ENCODE results near the gene SOBP.
A peak's percentile ranks its signal among the peaks of the same experiment; 100 is the strongest.

The SOBP gene

GRCh38 chr6:107598091-107598490, 108.2 kb downstream of the SOBP start:
- TF ChIP-seq TSHZ2 (CRISPR knock-in tag; IDR thresholded peaks at IDR 0.05) (no peak), ZFP30 (CRISPR knock-in tag; IDR thresholded peaks at IDR 0.05) (no peak), ISL1 (CRISPR knock-in tag; IDR thresholded peaks at IDR 0.05) (no peak), SNAI2 (CRISPR knock-in tag; IDR thresholded peaks at IDR 0.05) (no peak), ARNTL (CRISPR knock-in tag; IDR thresholded peaks at IDR 0.05; ENCODE audit: borderline replicate concordance, low read depth) (no peak), ZC3H10 (CRISPR knock-in tag; IDR thresholded peaks at IDR 0.05) (no peak), RARB (CRISPR knock-in tag; IDR thresholded peaks at IDR 0.05) (no peak), PPARA (CRISPR knock-in tag; IDR thresholded peaks at IDR 0.05; ENCODE audit: borderline replicate concordance) (no peak), ZFP3 (CRISPR knock-in tag; IDR thresholded peaks at IDR 0.05) (no peak), POU6F1 (CRISPR knock-in tag; IDR thresholded peaks at IDR 0.05; ENCODE audit: borderline replicate concordance, low read depth) (no peak)
- ATAC-seq = no peak

- ATAC-seq = no peak
- no peak for TF ChIP-seq ZNF70 (CRISPR knock-in tag; IDR thresholded peaks at IDR 0.05)
- TF ChIP-seq ZNF565 (CRISPR knock-in tag; conservative IDR thresholded peaks at IDR 0.05; ENCODE audit: low read depth) = no peak
- TF ChIP-seq POU6F1 (CRISPR knock-in tag; IDR thresholded peaks at IDR 0.05; ENCODE audit: borderline replicate concordance, low read depth) = no peak
- TF ChIP-seq CSDC2 (CRISPR knock-in tag; IDR thresholded peaks at IDR 0.05) = no peak
- TF ChIP-seq RARB (CRISPR knock-in tag; IDR thresholded peaks at IDR 0.05) = no peak
These were observed 109.1 kb downstream of the SOBP start for GRCh38 chr6:107599043-107599442.

- no peak for ATAC-seq
- TF ChIP-seq ESRRG (CRISPR knock-in tag; IDR thresholded peaks at IDR 0.05) = no peak
- TF ChIP-seq RARB (CRISPR knock-in tag; IDR thresholded peaks at IDR 0.05) = no peak
- no peak for TF ChIP-seq ZFP3 (CRISPR knock-in tag; IDR thresholded peaks at IDR 0.05)
- no peak for TF ChIP-seq TCF4 (CRISPR knock-in tag; IDR thresholded peaks at IDR 0.05; ENCODE audit: borderline replicate concordance)
- TF ChIP-seq POU6F1 (CRISPR knock-in tag; IDR thresholded peaks at IDR 0.05; ENCODE audit: borderline replicate concordance, low read depth) = no peak
- no peak for TF ChIP-seq BACH2 (CRISPR knock-in tag; IDR thresholded peaks at IDR 0.05; ENCODE audit: borderline replicate concordance)
- TF ChIP-seq ZNF565 (CRISPR knock-in tag; conservative IDR thresholded peaks at IDR 0.05; ENCODE audit: low read depth) = no peak
- no peak for TF ChIP-seq TSHZ2 (CRISPR knock-in tag; IDR thresholded peaks at IDR 0.05)
These were observed 110.2 kb downstream of the SOBP start for GRCh38 chr6:107600121-107600520.

GRCh38 chr6:107600936-107601335, 111.0 kb downstream of the SOBP start:
- ATAC-seq = peak; percentile 61; the same call in 2 of the 3 replicates
- TF ChIP-seq PPARA (CRISPR knock-in tag; IDR thresholded peaks at IDR 0.05; ENCODE audit: borderline replicate concordance) (no peak), ESRRG (CRISPR knock-in tag; IDR thresholded peaks at IDR 0.05) (no peak), TSHZ2 (CRISPR knock-in tag; IDR thresholded peaks at IDR 0.05) (no peak), RARB (CRISPR knock-in tag; IDR thresholded peaks at IDR 0.05) (no peak), ZFP30 (CRISPR knock-in tag; IDR thresholded peaks at IDR 0.05) (no peak), OSR1 (CRISPR knock-in tag; IDR thresholded peaks at IDR 0.05) (no peak), CREB5 (CRISPR knock-in tag; IDR thresholded peaks at IDR 0.05; ENCODE audit: low read depth) (no peak), TOX (CRISPR knock-in tag; IDR thresholded peaks at IDR 0.05; ENCODE audit: borderline replicate concordance) (no peak), ARNTL (CRISPR knock-in tag; IDR thresholded peaks at IDR 0.05; ENCODE audit: borderline replicate concordance, low read depth) (no peak), ZNF565 (CRISPR knock-in tag; conservative IDR thresholded peaks at IDR 0.05; ENCODE audit: low read depth) (no peak), ZNF8 (CRISPR knock-in tag; IDR thresholded peaks at IDR 0.05) (no peak), TCF4 (CRISPR knock-in tag; IDR thresholded peaks at IDR 0.05; ENCODE audit: borderline replicate concordance) (no peak)

Data from SK-N-SH treated with all-trans-retinoic acid at 6 μM for 48 hours (cell line).